Measurements from ENCODE around the gene ZNF518A.
A peak's percentile ranks its signal among the peaks of the same experiment; 100 is the strongest.

The ZNF518A gene

GRCh38 chr10:96129387-96130325 is at the start of gene ZNF518A:
TSS of gene ZNF518A (plus strand) at chr10:96130297. CDS start at chr10:96156323, 26,026 bp downstream.
- peak; percentile 99 for DNase-seq

GRCh38 chr10:96082153-96082552 is 47.9 kb upstream of the ZNF518A start:
- no peak for DNase-seq

GRCh38 chr10:96082748-96083147 is 47.3 kb upstream of the ZNF518A start:
- DNase-seq, result no peak

GRCh38 chr10:96089116-96089515 is 41.0 kb upstream of the ZNF518A start:
- DNase-seq, result no peak

- DNase-seq, result peak; percentile 98
These were observed 40.2 kb upstream of the ZNF518A start for GRCh38 chr10:96089670-96090462.

GRCh38 chr10:96090463-96090800 is 39.7 kb upstream of the ZNF518A start:
- DNase-seq, result no peak

GRCh38 chr10:96092999-96093767 is 36.9 kb upstream of the ZNF518A start:
- DNase-seq, result no peak

GRCh38 chr10:96093948-96094347 is 36.1 kb upstream of the ZNF518A start:
- DNase-seq, result no peak

GRCh38 chr10:96096958-96097357 is 33.1 kb upstream of the ZNF518A start:
- no peak for DNase-seq

GRCh38 chr10:96097865-96098264 is 32.2 kb upstream of the ZNF518A start:
- DNase-seq, result no peak

- DNase-seq, result no peak
These were observed 22.5 kb upstream of the ZNF518A start for GRCh38 chr10:96107623-96108038.

GRCh38 chr10:96112531-96112930 is 17.6 kb upstream of the ZNF518A start:
- DNase-seq, result no peak

GRCh38 chr10:96118604-96119450 is 11.3 kb upstream of the ZNF518A start:
- no peak for DNase-seq

- no peak for DNase-seq
These were observed 7.3 kb upstream of the ZNF518A start for GRCh38 chr10:96122824-96123223.

GRCh38 chr10:96124230-96125141 is 5.6 kb upstream of the ZNF518A start:
- DNase-seq, result peak; percentile 38

- DNase-seq, result no peak
These were observed 5.0 kb upstream of the ZNF518A start for GRCh38 chr10:96125142-96125515.

- DNase-seq, result no peak
These were observed 364 bp downstream of the ZNF518A start for GRCh38 chr10:96130326-96130995.

- no peak for DNase-seq
These were observed 1.5 kb downstream of the ZNF518A start for GRCh38 chr10:96131621-96132020.

- peak; percentile 29 for DNase-seq
These were observed 3.0 kb downstream of the ZNF518A start for GRCh38 chr10:96133135-96133534.

GRCh38 chr10:96136810-96137209 is 6.7 kb downstream of the ZNF518A start:
- DNase-seq, result no peak

All from fibroblast of skin of right quadriceps (primary cell).